ENCODE data around the gene METTL27.

Gene METTL27

GRCh38 chr7:73876361-73876760 lies 34.0 kb upstream of the METTL27 start:
- TF ChIP-seq CTCF (conservative IDR thresholded peaks at IDR 0.05): no peak
- TF ChIP-seq ZFX (IDR thresholded peaks at IDR 0.05): no peak
- no peak overlapping the region for H3K27ac ChIP-seq

- TF ChIP-seq ZFX (IDR thresholded peaks at IDR 0.05) (no peak), CTCF (conservative IDR thresholded peaks at IDR 0.05) (no peak)
- no peak overlapping the region for H3K27ac ChIP-seq
These were observed 30.0 kb upstream of the METTL27 start for GRCh38 chr7:73872056-73872908.

GRCh38 chr7:73871163-73872011 lies 29.1 kb upstream of the METTL27 start:
- no peak overlapping the region for H3K27ac ChIP-seq
- no peak for TF ChIP-seq CTCF (conservative IDR thresholded peaks at IDR 0.05)
- no peak for TF ChIP-seq ZFX (IDR thresholded peaks at IDR 0.05)

GRCh38 chr7:73870041-73870492 lies 27.8 kb upstream of the METTL27 start:
- H3K27ac ChIP-seq: no peak overlapping the region
- TF ChIP-seq ZFX (IDR thresholded peaks at IDR 0.05) (no peak), CTCF (conservative IDR thresholded peaks at IDR 0.05) (no peak)

- no peak overlapping the region for H3K27ac ChIP-seq
- no peak for TF ChIP-seq ZFX (IDR thresholded peaks at IDR 0.05)
- no peak for TF ChIP-seq CTCF (conservative IDR thresholded peaks at IDR 0.05)
These were observed 26.9 kb upstream of the METTL27 start for GRCh38 chr7:73869011-73869798.

- no peak for TF ChIP-seq ZFX (IDR thresholded peaks at IDR 0.05)
- no peak for TF ChIP-seq CTCF (conservative IDR thresholded peaks at IDR 0.05)
- no peak overlapping the region for H3K27ac ChIP-seq
These were observed 24.1 kb upstream of the METTL27 start for GRCh38 chr7:73866446-73866767.
